K562 (cell line): Measurements from ENCODE around the gene AGPAT3. TPM values are rescaled to one million over a fixed set of nuclear protein-coding genes. Genes with fewer than 3 reads are reported as not detected.
A peak's percentile ranks its signal among the peaks of the same experiment; 100 is the strongest.

ENCODE experiments used
- FOSL1 ChIP-seq: fragments of 200-800 bp; sonication (Bioruptor generic); conservative IDR thresholded peaks from 2 replicates; pipeline ENCODE4 v1.6.1; 2016; ENCODE audit warnings: missing genetic modification characterization, missing compliant biosample characterization
- HLTF ChIP-seq: fragments of 450-650 bp; IDR thresholded peaks from 2 replicates; pipeline ENCODE4 v1.6.1; 2016
- KAT8 ChIP-seq: fragments of 450-650 bp; IDR thresholded peaks from 2 replicates; pipeline ENCODE4 v1.6.1; 2016; ENCODE audit warnings: low read depth, mild to moderate bottlenecking
- PRDM10 ChIP-seq: fragments of 450-650 bp; IDR thresholded peaks from 2 replicates; pipeline ENCODE4 v1.6.1; 2018; ENCODE audit not compliant: partially characterized antibody
- RBM22 ChIP-seq: fragments of 200-400 bp; formaldehyde crosslinking; IDR thresholded peaks from 2 replicates; pipeline ENCODE4 v1.6.1; 2018; ENCODE audit warnings: low read length, low read depth; ENCODE audit not compliant: poor library complexity, severe bottlenecking
- RBM39 ChIP-seq: fragments of 200-400 bp; formaldehyde crosslinking; optimal IDR thresholded peaks from 2 replicates; pipeline ENCODE3; 2018; ENCODE audit warnings: low read depth, low read length
- SMC3 ChIP-seq: conservative IDR thresholded peaks from 2 replicates; pipeline ENCODE4 v1.6.1; 2011; ENCODE audit warnings: low read depth, low read length, improper control_type of control experiment; ENCODE audit not compliant: insufficient read depth
- TAF15 ChIP-seq: fragments of 200-400 bp; formaldehyde crosslinking; IDR thresholded peaks from 2 replicates; pipeline ENCODE4 v1.6.1; 2017; ENCODE audit warnings: mild to moderate bottlenecking, low read depth, low read length, moderate library complexity
- TCF7L2 ChIP-seq: fragments of 150-350 bp; IDR thresholded peaks from 2 replicates; pipeline ENCODE4 v1.6.1; 2016; ENCODE audit warnings: low read depth, mild to moderate bottlenecking, low read length, moderate library complexity
- TEAD2 ChIP-seq: fragments of 450-650 bp; IDR thresholded peaks from 2 replicates; pipeline ENCODE4 v1.6.1; 2016; ENCODE audit warnings: missing genetic modification characterization, control low read depth, missing compliant biosample characterization
- ZBTB33 ChIP-seq: sonication (generic); formaldehyde crosslinking; IDR thresholded peaks from 2 replicates; pipeline ENCODE4 v1.8.1; 2023; ENCODE audit warnings: mild to moderate bottlenecking, missing genetic modification reagents
- polyA plus RNA-seq, 8 experiments: library from polyadenylated mRNA; depleted of rRNA in 4 of 8; stranded (reverse) in 5 of 8; unstranded in 3 of 8; fragments of >200 nt; fragmentation: Nextera tagmentation in 2 of 8; fragmentation: Illumina TruSeq in 1 of 8; extraction: Ambion mirVana in 2 of 8; extraction: Trizol in 1 of 8; gene quantifications; 2 replicates each; pipeline versions ENCODE4 v1.2.1 to v1.2.3, GENCODE V29; 2011 to 2014; ENCODE audit warnings: inconsistent platforms in 1 of 8, missing spikeins in 1 of 8
- total RNA-seq, 7 experiments: library from RNA; depleted of rRNA in 6 of 7; stranded (reverse); fragments of >200 nt in 6 of 7; fragmentation: Illumina TruSeq in 2 of 7; extraction: Trizol in 2 of 7; gene quantifications; 2 replicates each; pipeline versions ENCODE4 v1.2.1 to v1.2.3, GENCODE V29; 2011 to 2021; ENCODE audit warnings: low replicate concordance in 1 of 7
- TF ChIP-seq, protein P1 (sequence below), 2 experiments: fragments of 450-650 bp; IDR thresholded peaks; 2 replicates each; pipeline ENCODE4 v1.6.1; 2016; ENCODE audit warnings: mild to moderate bottlenecking in 2 of 2, borderline replicate concordance in 1 of 2, low read depth in 1 of 2, moderate library complexity in 1 of 2

AGPAT3 gene
- total and polyA plus RNA-seq, 9 of the 15 experiments (the other 6 are each of a cell fraction or from before 2014, with no cell fraction given), result 1.5 to 88.4 (median 35.7) TPM

GRCh38 chr21:43921979-43922945, 57.2 kb downstream of the AGPAT3 start (continued):
- TF ChIP-seq, protein P1, sequence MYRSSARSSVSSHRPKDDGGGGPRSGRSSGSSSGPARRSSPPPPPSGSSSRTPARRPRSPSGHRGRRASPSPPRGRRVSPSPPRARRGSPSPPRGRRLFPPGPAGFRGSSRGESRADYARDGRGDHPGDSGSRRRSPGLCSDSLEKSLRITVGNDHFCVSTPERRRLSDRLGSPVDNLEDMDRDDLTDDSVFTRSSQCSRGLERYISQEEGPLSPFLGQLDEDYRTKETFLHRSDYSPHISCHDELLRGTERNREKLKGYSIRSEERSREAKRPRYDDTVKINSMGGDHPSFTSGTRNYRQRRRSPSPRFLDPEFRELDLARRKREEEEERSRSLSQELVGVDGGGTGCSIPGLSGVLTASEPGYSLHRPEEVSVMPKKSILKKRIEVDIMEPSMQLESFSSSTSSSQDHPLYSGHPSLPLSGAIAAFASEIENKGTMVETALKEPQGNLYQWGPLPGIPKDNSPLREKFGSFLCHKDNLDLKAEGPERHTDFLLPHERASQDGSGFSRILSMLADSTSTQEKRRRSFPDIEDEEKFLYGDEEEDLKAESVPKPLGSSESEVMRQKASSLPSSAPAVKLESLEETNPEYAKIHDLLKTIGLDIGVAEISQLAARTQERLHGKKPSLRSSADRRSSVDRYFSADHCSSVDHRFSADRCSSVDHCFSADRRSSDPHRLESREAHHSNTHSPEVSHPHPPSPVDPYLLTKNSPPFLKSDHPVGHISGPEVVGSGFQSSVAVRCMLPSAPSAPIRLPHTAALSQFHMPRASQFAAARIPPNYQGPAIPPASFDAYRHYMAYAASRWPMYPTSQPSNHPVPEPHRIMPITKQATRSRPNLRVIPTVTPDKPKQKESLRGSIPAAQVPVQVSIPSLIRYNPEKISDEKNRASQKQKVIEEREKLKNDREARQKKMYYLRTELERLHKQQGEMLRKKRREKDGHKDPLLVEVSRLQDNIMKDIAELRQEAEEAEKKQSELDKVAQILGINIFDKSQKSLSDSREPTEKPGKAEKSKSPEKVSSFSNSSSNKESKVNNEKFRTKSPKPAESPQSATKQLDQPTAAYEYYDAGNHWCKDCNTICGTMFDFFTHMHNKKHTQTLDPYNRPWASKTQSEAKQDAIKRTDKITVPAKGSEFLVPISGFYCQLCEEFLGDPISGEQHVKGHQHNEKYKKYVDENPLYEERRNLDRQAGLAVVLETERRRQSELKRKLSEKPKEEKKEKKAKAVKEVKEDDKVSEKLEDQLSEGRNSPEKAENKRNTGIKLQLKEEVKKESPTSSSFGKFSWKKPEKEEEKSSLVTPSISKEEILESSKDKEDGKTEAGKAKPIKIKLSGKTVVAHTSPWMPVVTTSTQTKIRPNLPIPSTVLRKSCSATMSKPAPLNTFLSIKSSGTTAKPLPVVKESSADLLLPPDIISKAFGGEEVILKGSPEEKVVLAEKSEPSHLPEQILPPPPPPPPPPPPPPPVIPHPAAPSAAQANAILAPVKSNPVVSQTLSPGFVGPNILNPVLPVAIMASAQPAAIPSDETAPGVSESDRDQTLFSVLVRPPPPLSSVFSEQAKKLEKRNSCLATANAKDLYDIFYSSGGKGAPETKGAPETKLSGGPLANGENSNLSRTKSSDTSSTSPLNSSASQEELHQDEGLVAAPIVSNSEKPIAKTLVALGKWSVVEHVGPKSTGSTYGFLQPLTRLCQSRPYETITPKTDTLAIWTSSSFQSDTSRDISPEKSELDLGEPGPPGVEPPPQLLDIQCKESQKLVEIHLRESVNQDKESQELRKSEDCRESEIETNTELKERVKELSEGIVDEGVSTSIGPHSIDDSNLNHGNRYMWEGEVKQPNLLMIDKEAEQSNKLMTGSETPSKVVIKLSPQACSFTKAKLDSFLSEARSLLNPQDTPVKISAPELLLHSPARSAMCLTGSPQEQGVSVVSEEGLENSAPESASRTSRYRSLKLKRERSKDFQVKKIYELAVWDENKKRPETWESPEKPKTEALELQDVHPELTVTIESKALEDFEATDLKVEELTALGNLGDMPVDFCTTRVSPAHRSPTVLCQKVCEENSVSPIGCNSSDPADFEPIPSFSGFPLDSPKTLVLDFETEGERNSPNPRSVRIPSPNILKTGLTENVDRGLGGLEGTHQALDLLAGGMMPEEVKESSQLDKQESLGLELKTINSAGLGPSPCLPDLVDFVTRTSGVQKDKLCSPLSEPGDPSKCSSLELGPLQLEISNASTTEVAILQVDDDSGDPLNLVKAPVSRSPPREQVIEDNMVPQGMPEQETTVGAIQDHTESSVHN (IDR thresholded peaks at IDR 0.05; ENCODE audit: borderline replicate concordance in 1 of 2, low read depth in 1 of 2), result peak in 1 of 2 experiments; percentile 90; a peak in 2 of 4 replicates
- peak; percentile 35 for TF ChIP-seq RBM22
- 0 out of 2 replicates have a peak, but pooled peaks have one; percentile 11 for TF ChIP-seq ZBTB33 (CRISPR knock-in tag)
- TF ChIP-seq FOSL1 (tag), result peak; percentile 96
- TF ChIP-seq KAT8, result no peak
- TF ChIP-seq SMC3, result 0 out of 2 replicates have a peak, but pooled peaks have one; percentile 4
- TF ChIP-seq TCF7L2, result no peak
- no peak for TF ChIP-seq RBM39
- no peak for TF ChIP-seq HLTF
- TF ChIP-seq TAF15, result no peak
- TF ChIP-seq PRDM10, result peak; percentile 63
- 0 out of 2 replicates have a peak, but pooled peaks have one; percentile 45 for TF ChIP-seq TEAD2 (tag)
